ENCODE measurements around the gene DOK6. TPM values are rescaled to one million over a fixed set of nuclear protein-coding genes. Genes with fewer than 3 reads are reported as not detected.

The DOK6 gene
- total RNA-seq, 1 experiment from 2014 or later = 0.30 TPM

GRCh38 chr18:69754108-69754507 lies 353.4 kb downstream of the DOK6 start:
- DNase-seq (ENCODE audit: low read depth) = no peak
- in situ Hi-C loops (cut with HindIII; ENCODE audit: low pct_unique_long_range_greater_than_20kb, low sequenced_read_pairs) = no loop called here

GRCh38 chr18:69755041-69755440 lies 354.4 kb downstream of the DOK6 start:
- in situ Hi-C loops (cut with HindIII; ENCODE audit: low pct_unique_long_range_greater_than_20kb, low sequenced_read_pairs) = no loop called here
- DNase-seq (ENCODE audit: low read depth) = no peak

GRCh38 chr18:69755856-69756496 lies 355.3 kb downstream of the DOK6 start:
- no peak for DNase-seq (ENCODE audit: low read depth)
- in situ Hi-C loops (cut with HindIII; ENCODE audit: low pct_unique_long_range_greater_than_20kb, low sequenced_read_pairs) = no loop called here

GRCh38 chr18:69757733-69758132 lies 357.0 kb downstream of the DOK6 start:
- in situ Hi-C loops (cut with HindIII; ENCODE audit: low pct_unique_long_range_greater_than_20kb, low sequenced_read_pairs) = no loop called here
- no peak for DNase-seq (ENCODE audit: low read depth)

GRCh38 chr18:69758458-69758857 lies 357.8 kb downstream of the DOK6 start:
- DNase-seq (ENCODE audit: low read depth) = no peak
- in situ Hi-C loops (cut with HindIII; ENCODE audit: low pct_unique_long_range_greater_than_20kb, low sequenced_read_pairs) = no loop called here

- in situ Hi-C loops (cut with HindIII; ENCODE audit: low pct_unique_long_range_greater_than_20kb, low sequenced_read_pairs) = no loop called here
These were observed 358.4 kb downstream of the DOK6 start for GRCh38 chr18:69759046-69759445.

DNA sequence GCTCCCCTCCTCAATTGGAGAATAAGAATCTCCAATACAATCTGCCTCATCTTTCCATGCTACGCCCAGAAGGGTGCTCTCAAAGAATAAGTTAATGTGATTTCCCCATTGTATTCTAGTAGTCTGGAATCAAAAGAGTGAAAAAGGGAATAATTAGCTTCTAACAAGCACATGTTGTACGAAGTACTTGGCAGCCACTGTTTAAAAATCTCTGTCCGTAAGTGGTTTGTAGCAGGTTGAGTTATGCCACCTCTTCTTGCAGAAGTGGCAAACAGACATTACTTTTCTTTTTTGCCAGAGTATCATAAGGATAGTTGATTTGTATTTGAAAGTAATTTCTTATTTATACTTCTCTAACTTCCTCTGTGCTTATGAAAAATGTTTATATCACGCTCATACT lies 362.3 kb downstream of the DOK6 start:
- in situ Hi-C loops (cut with HindIII; ENCODE audit: low pct_unique_long_range_greater_than_20kb, low sequenced_read_pairs) = no loop called here
- DNase-seq (ENCODE audit: low read depth) = no peak

More at GRCh38 chr18:69759046-69759445, 358.4 kb downstream of the DOK6 start:
- no peak for DNase-seq (ENCODE audit: low read depth)

DNA sequence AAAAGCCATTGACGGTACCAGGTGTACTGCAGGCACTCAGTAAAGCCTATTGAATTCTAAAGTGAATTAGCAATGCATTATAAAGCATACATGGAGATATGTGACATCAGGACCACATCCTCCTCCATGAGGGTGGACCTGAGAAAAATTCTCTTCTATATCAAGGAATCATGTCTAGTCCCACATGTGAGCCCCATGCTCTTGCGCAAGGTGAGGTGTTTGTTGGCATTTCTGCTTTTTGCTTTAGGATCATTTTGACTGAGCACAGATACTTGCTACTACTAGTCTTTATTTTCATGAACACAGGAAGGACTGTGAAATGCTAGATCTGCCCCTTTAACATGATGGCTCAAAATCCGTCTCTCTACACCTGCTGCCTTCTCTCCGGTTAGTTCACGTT lies 363.1 kb downstream of the DOK6 start:
- in situ Hi-C loops (cut with HindIII; ENCODE audit: low pct_unique_long_range_greater_than_20kb, low sequenced_read_pairs) = no loop called here

GRCh38 chr18:69770238-69770637 lies 369.6 kb downstream of the DOK6 start:
- DNase-seq (ENCODE audit: low read depth) = no peak
- in situ Hi-C loops (cut with HindIII; ENCODE audit: low pct_unique_long_range_greater_than_20kb, low sequenced_read_pairs) = no loop called here

More for the DNA sequence above, 363.1 kb downstream of the DOK6 start:
- DNase-seq (ENCODE audit: low read depth) = no peak

DNA sequence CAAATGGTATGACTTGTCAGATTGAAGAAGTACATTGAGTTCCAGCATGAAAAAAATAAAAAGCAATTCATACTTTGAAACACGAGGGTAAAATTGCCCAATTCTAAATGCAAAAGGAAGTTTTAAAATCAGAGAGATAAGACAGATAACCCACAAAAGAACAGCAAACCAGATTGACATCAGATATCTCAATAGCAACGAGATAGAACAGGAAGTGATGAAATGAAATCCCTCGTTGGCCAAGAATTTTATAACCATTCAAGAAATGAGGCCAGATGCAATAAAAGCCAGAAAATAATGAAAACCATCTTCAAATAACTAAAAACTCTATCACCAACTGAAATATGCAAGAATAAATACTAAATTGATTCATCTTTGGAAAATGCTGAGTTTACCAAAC lies 374.1 kb downstream of the DOK6 start:
- no peak for DNase-seq (ENCODE audit: low read depth)
- in situ Hi-C loops (cut with HindIII; ENCODE audit: low pct_unique_long_range_greater_than_20kb, low sequenced_read_pairs) = no loop called here

GRCh38 chr18:69777248-69777647 lies 376.6 kb downstream of the DOK6 start:
- DNase-seq (ENCODE audit: low read depth) = no peak
- in situ Hi-C loops (cut with HindIII; ENCODE audit: low pct_unique_long_range_greater_than_20kb, low sequenced_read_pairs) = no loop called here

DNA sequence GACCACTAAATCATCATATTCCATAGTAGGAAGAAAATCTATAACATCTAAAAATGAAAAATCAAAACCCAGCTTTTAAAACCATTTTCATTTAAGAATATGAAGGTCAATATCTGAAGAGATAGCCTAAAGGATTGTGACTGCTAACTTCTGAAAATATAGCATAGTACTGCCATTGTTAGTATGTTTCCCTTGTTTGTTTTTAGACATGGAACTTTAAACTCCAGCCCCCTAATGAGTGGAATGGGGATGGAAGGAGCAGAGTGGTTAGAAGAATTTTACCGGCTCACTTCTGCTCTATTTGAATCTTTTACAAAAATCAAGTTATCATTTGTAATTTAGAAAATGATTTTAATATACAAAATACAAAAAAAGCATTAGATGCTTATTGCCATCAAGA lies 378.0 kb downstream of the DOK6 start:
- in situ Hi-C loops (cut with HindIII; ENCODE audit: low pct_unique_long_range_greater_than_20kb, low sequenced_read_pairs) = no loop called here
- no peak for DNase-seq (ENCODE audit: low read depth)

DNA sequence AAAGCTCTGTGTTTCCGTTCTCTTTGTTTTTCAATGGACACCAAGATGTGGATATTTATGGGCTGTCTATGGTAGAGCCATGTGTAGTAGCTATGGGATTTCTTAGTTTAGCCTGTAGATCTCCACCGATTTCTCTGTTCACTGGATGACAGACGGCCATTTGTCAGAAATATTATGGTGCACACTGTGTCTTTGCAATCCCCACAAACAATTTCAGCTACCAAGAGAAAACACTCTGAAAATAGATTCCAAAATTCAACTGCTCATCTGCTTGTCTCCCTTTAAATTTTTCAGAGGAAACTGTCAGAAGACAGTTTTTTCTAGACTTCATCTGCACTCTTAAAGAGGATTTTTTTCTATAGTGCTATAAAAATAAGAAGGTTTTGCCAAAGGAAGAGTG lies 380.2 kb downstream of the DOK6 start:
- in situ Hi-C loops (cut with HindIII; ENCODE audit: low pct_unique_long_range_greater_than_20kb, low sequenced_read_pairs) = no loop called here
- DNase-seq (ENCODE audit: low read depth) = no peak

DNA sequence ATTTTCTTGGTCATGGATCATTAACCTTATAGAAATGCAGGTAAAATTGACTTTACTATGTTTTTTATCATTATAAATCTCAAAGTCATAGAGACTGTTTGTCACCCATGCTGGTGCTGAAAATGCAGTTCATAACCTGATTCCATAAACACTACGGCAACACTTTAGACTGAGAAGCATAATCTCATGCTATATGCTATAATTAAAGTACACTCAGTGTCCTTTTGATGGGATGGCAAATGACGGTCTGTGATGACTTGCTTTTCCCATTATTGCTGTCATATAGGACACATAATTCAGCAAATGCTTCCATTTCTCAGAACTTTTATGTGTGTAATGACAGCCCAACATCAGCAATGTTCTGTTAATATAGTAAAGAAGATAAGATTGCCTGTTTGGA lies 384.1 kb downstream of the DOK6 start:
- in situ Hi-C loops (cut with HindIII; ENCODE audit: low pct_unique_long_range_greater_than_20kb, low sequenced_read_pairs) = no loop called here
- no peak for DNase-seq (ENCODE audit: low read depth)

DNA sequence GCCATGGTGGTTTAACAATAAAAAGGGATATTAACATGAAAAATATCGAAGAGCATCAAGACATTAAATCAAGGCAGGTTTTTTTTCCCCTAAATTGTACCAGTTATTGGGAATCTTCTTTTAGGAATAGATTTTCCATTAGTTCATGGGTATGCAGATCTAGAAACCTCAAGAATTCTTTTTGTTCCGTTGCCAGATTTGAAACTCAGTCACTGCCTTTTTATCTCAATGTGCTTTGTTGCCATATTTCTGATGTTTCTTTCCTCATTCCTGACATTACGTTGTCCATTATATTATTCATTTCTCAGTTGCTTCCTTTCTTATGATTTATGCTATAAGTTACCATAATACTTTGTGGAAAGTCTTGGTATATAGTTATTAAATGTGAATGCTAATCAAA lies 384.8 kb downstream of the DOK6 start:
- no peak for DNase-seq (ENCODE audit: low read depth)
- in situ Hi-C loops (cut with HindIII; ENCODE audit: low pct_unique_long_range_greater_than_20kb, low sequenced_read_pairs) = no loop called here

DNA sequence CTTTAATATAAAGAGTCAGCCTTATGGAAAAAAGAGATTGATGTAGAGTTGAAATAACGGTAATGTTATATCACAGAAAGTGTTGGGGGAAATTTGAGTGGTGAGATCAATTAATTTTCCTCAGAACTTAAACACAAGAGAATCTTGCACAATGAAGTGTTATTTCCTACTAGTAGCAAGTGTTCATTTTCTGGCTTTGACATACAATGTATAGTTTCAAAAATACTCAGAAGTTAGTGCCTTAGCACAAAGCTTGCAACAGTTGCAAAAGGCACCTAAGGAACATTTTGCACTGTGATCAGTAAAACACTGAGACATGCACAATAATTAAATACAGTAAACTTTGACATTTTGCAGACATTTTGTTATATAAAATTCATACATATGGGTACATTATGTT lies 385.7 kb downstream of the DOK6 start:
- no peak for DNase-seq (ENCODE audit: low read depth)
- in situ Hi-C loops (cut with HindIII; ENCODE audit: low pct_unique_long_range_greater_than_20kb, low sequenced_read_pairs) = no loop called here

DNA sequence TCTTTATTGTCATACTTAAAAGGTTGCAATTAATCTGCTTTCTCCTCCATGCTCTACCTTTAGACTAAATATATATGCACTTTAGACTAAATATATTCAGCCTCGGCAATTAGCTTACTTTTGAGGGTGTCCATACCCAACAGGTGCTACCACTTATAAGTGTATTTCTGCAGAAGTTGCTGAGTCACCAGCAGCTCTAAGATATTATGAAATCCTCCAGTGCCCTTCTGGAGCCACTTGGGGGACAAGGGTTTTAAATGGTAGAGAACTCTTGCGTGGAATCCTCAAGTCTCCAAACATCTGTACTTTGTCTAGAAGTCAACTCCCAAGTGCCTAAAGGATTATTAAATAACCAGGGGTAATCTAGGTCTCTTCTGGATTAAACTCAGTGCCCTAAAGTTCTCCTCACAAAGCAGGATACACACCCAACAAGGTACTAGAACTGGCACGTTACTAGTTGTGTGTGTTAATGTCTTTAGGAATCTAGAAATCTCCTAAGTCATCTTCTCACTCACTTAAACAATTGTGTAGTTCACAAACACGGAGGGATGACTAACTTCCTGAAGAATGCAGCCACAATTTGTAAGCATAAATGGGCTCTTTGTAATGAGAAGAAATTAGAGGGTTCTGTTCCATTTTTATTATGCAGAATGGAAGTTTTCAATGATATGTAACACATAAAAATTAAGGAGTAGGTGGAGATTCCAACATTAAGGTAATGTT lies 387.3 kb downstream of the DOK6 start:
- in situ Hi-C loops (cut with HindIII; ENCODE audit: low pct_unique_long_range_greater_than_20kb, low sequenced_read_pairs) = no loop called here
- no peak for DNase-seq (ENCODE audit: low read depth)

DNA sequence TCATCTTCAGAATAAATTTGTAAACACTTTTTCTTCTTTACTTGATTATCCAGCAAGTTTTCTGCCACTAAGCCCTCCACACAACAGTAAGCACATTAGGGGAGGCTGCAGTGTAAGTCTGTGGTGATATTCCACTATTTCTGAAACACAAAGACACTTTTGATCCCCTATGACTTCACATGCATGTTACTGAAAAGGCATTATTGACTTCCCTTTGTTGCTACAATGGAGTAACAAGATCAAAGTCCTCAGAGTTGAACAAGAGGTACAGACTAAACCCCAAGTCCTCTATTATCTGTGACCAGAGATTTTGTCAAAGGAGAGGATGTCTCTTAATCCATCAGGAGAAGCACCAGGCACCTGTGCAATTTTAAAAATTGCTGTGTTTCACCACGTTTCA lies 389.1 kb downstream of the DOK6 start:
- no peak for DNase-seq (ENCODE audit: low read depth)
- in situ Hi-C loops (cut with HindIII; ENCODE audit: low pct_unique_long_range_greater_than_20kb, low sequenced_read_pairs) = no loop called here

- in situ Hi-C loops (cut with HindIII; ENCODE audit: low pct_unique_long_range_greater_than_20kb, low sequenced_read_pairs) = no loop called here
- DNase-seq (ENCODE audit: low read depth) = no peak
These were observed 390.0 kb downstream of the DOK6 start for GRCh38 chr18:69790649-69791048.

- in situ Hi-C loops (cut with HindIII; ENCODE audit: low pct_unique_long_range_greater_than_20kb, low sequenced_read_pairs) = no loop called here
- no peak for DNase-seq (ENCODE audit: low read depth)
These were observed 395.1 kb downstream of the DOK6 start for GRCh38 chr18:69795791-69796190.

Measured in Caki2 (cell line).